Nephron (organoid): ENCODE results near the gene BCL2L13.

Source experiments
- H3K27ac Mint-ChIP-seq, 3 experiments: 2 replicates each; pipeline ENCODE4 v1.8.0; 2020; ENCODE audit warnings: mixed read lengths in 3 of 3, mild to moderate bottlenecking in 2 of 3, moderate library complexity in 1 of 3
- H3K27me3 Mint-ChIP-seq: 2 replicates; pipeline ENCODE4 v1.8.0; 2021; ENCODE audit warnings: low read depth, mild to moderate bottlenecking, moderate library complexity, mixed read lengths
- H3K36me3 Mint-ChIP-seq: 2 replicates; pipeline ENCODE4 v1.8.0; 2020; ENCODE audit warnings: low read depth, mixed read lengths
- H3K4me1 Mint-ChIP-seq: 2 replicates; pipeline ENCODE4 v1.8.0; 2020; ENCODE audit warnings: mixed read lengths
- H3K4me3 Mint-ChIP-seq, 3 experiments: 2 replicates each; pipeline ENCODE4 v1.8.0; 2020; ENCODE audit warnings: mild to moderate bottlenecking in 3 of 3, mixed read lengths in 3 of 3, moderate library complexity in 2 of 3
- H3K9me3 Mint-ChIP-seq: 2 replicates; pipeline ENCODE4 v1.8.0; 2020; ENCODE audit warnings: mixed read lengths
- CTCF ChIP-seq, 3 experiments: fragments of 200-600 bp; sonication (generic); IDR thresholded peaks; one replicate each; pipeline ENCODE4 v1.5.0; 2021; ENCODE audit warnings: antibody characterized with exemption in 3 of 3; ENCODE audit not compliant: unreplicated experiment in 3 of 3

Gene BCL2L13

GRCh38 chr22:17612057-17612456, 26.5 kb upstream of the BCL2L13 start:
- Mint-ChIP-seq H3K27ac (no peak overlapping the region), H3K4me1 (no peaks in the 10 kb centered on the region), H3K9me3 (no peaks in the 10 kb centered on the region), H3K36me3 (peaks cover 37% of the 10 kb centered on the region), H3K4me3 (no peak overlapping the region), H3K27me3 (no peaks in the 10 kb centered on the region)
- no peak for TF ChIP-seq CTCF (IDR thresholded peaks at IDR 0.05; ENCODE audit: unreplicated experiment in 3 of 3)

DNA sequence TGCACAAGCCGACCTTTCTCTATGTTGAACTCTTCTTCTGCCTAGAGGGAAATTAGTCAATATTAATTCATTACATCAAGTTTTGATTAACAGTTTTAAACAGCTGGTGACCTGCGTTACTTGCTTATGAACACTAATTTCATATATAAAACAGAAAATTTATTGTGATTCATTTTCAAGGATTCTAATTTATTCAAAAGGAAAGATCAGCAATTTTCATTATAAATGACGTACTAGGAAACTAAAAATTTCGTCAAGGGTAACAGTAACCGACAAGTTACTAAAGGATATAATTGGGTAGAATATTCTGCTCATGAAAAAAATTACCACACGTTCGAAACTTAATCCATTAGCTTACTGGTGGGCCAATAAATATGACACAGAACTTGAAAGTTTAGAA, 25.3 kb upstream of the BCL2L13 start:
- H3K27ac Mint-ChIP-seq = no peak overlapping the region
- H3K27me3 Mint-ChIP-seq = no peaks in the 10 kb centered on the region
- no peak overlapping the region for H3K4me3 Mint-ChIP-seq
- H3K4me1 Mint-ChIP-seq = no peaks in the 10 kb centered on the region
- H3K36me3 Mint-ChIP-seq = peaks cover 47% of the 10 kb centered on the region
- no peaks in the 10 kb centered on the region for H3K9me3 Mint-ChIP-seq
- no peak for TF ChIP-seq CTCF (IDR thresholded peaks at IDR 0.05; ENCODE audit: unreplicated experiment in 3 of 3)

DNA sequence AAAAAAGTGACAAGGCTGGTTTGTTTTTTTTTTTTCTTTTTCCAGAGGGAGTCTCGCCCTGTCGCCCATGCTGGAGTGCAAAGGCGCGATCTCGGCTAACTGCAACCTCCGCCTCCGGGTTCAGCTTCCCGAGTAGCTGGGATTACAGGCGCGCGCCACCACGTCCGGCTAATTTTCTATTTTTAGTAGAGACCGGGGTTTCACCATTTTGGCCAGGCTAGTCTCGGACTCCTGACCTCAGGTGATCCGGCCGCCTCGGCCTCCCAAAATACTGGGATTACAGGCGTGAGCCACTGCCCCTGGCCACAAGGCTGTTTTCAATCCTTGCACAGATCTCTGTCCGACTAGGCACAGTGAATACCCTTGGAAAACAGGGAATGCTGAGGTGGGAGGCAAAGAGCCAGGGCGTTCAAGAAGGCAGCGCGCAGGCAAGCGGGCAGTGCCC, 10.6 kb upstream of the BCL2L13 start:
- H3K4me1 Mint-ChIP-seq = peaks cover 21% of the 10 kb centered on the region
- H3K9me3 Mint-ChIP-seq = no peaks in the 10 kb centered on the region
- peaks cover 7% of the 10 kb centered on the region for H3K36me3 Mint-ChIP-seq
- H3K27me3 Mint-ChIP-seq = no peaks in the 10 kb centered on the region
- peak overlapping the region; percentile 93 to 98 (median 94) for H3K4me3 Mint-ChIP-seq
- no peak for TF ChIP-seq CTCF (IDR thresholded peaks at IDR 0.05; ENCODE audit: unreplicated experiment in 3 of 3)
- H3K27ac Mint-ChIP-seq = peak overlapping the region; percentile 96 to 98 (median 98)

DNA sequence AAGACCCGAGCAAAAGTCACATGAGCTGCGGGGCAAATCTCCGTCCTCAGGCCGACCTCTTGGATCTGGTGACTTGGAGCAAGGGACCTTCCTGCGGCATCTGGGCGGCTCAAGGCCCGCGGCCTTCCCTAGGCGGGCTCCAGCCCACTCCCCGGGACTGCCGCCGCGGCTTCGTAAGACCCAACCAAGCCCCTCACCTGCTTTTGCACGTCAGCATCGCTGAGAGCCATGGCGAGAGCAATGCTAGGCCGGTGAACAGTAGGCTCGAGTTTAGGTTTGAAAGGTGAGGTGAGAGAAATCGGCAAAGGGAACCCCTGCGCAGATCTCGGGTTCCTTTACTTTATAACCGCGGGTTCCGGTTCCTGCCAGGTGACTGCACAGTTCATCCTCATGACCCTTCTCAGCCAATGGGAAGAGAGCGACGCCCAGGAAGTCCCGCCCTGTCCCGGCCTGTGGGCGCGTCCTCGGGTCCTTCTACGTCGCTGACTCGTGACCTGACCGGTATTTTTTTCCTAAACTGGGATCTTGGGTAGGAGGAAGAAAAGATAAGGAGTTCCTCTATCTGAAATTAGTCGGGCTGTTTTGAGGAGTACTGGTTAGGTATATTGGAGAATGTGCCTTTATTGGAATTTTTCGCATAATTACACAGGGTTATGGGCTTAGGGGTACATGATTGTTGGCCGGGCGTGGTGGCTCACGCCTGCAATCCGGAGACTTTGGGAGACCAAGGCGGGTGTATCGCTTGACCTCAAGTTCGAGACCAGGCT, 10.0 kb upstream of the BCL2L13 start, which contains the start of gene ATP6V1E1:
ATP6V1E1 (minus strand) TSS at position 344 of the 767 bp plus-strand sequence; CDS start at position 230, 114 bp downstream.
- no peaks in the 10 kb centered on the region for H3K9me3 Mint-ChIP-seq
- H3K27me3 Mint-ChIP-seq = no peaks in the 10 kb centered on the region
- H3K4me1 Mint-ChIP-seq = peaks cover 27% of the 10 kb centered on the region
- H3K27ac Mint-ChIP-seq = peak within 1 kb of the TSS; percentile 96 to 98 (median 98)
- TF ChIP-seq CTCF (IDR thresholded peaks at IDR 0.05; ENCODE audit: unreplicated experiment in 3 of 3) = no peak
- H3K4me3 Mint-ChIP-seq = peak within 1 kb of the TSS; percentile 93 to 98 (median 94)
- peaks cover 5% of the 10 kb centered on the region for H3K36me3 Mint-ChIP-seq

- no peaks in the 10 kb centered on the region for H3K9me3 Mint-ChIP-seq
- peak overlapping the region; percentile 93 to 98 (median 94) for H3K4me3 Mint-ChIP-seq
- H3K27me3 Mint-ChIP-seq = no peaks in the 10 kb centered on the region
- H3K4me1 Mint-ChIP-seq = peaks cover 32% of the 10 kb centered on the region
- H3K36me3 Mint-ChIP-seq = no peaks in the 10 kb centered on the region
- peak overlapping the region; percentile 96 to 98 (median 98) for H3K27ac Mint-ChIP-seq
- TF ChIP-seq CTCF (IDR thresholded peaks at IDR 0.05; ENCODE audit: unreplicated experiment in 3 of 3) = no peak
These were observed 9.4 kb upstream of the BCL2L13 start for GRCh38 chr22:17629173-17629489.

GRCh38 chr22:17629641-17630040, 8.9 kb upstream of the BCL2L13 start:
- Mint-ChIP-seq H3K36me3 (no peaks in the 10 kb centered on the region), H3K9me3 (no peaks in the 10 kb centered on the region), H3K27ac (peak overlapping the region; percentile 70 to 96 (median 71)), H3K27me3 (no peaks in the 10 kb centered on the region), H3K4me1 (peaks cover 32% of the 10 kb centered on the region), H3K4me3 (peak overlapping the region; percentile 93 to 98 (median 94))
- no peak for TF ChIP-seq CTCF (IDR thresholded peaks at IDR 0.05; ENCODE audit: unreplicated experiment in 3 of 3)
